ENCODE results near the gene SYPL2.

Gene SYPL2

GRCh38 chr1:109481646-109482045 is 15.3 kb downstream of the SYPL2 start:
- H2AFZ ChIP-seq (ENCODE audit: low read depth, low read length) = no peak overlapping the region
- H3K27ac ChIP-seq (ENCODE audit: low read length) = no peak overlapping the region
- no peak overlapping the region for H3K4me2 ChIP-seq (ENCODE audit: insufficient read depth, low read length)
- H3K4me1 ChIP-seq (ENCODE audit: insufficient read depth, low read length) = peaks cover 29% of the 10 kb centered on the region
- ATAC-seq (ENCODE audit: insufficient read depth, low read depth) (no peak), DNase-seq (no peak)
- no peaks in the 10 kb centered on the region for H4K20me1 ChIP-seq (ENCODE audit: insufficient read depth, low read length)
- peaks cover 11% of the 10 kb centered on the region for H3K79me2 ChIP-seq (ENCODE audit: insufficient read depth, low read length)
- H3K9me3 ChIP-seq (ENCODE audit: insufficient read depth, low read length, severe bottlenecking) = no peaks in the 10 kb centered on the region
- no peak for TF ChIP-seq EZH2 (IDR thresholded peaks at IDR 0.05; ENCODE audit: borderline replicate concordance, low read depth, low read length, severe bottlenecking)
- TF ChIP-seq CTCF (IDR thresholded peaks at IDR 0.05; ENCODE audit: borderline replicate concordance, extremely low read depth, low read length, poor library complexity, severe bottlenecking) = no peak
- no peak overlapping the region for H3K4me3 ChIP-seq (ENCODE audit: low read depth in 1 of 2, low read length in 2 of 2)
- H3K9ac ChIP-seq (ENCODE audit: low read depth, low read length) = no peak overlapping the region
- peaks cover 11% of the 10 kb centered on the region for H3K27me3 ChIP-seq (ENCODE audit: insufficient read depth, low read length, poor library complexity)
- H3K36me3 ChIP-seq (ENCODE audit: insufficient read depth, low read length) = no peaks in the 10 kb centered on the region

- H3K4me1 ChIP-seq (ENCODE audit: insufficient read depth, low read length) = peaks cover 29% of the 10 kb centered on the region
- H2AFZ ChIP-seq (ENCODE audit: low read depth, low read length) = no peak overlapping the region
- no peak overlapping the region for H3K4me2 ChIP-seq (ENCODE audit: insufficient read depth, low read length)
- no peaks in the 10 kb centered on the region for H3K9me3 ChIP-seq (ENCODE audit: insufficient read depth, low read length, severe bottlenecking)
- no peak overlapping the region for H3K27ac ChIP-seq (ENCODE audit: low read length)
- no peak for DNase-seq
- no peak overlapping the region for H3K4me3 ChIP-seq (ENCODE audit: low read depth in 1 of 2, low read length in 2 of 2)
- TF ChIP-seq EZH2 (IDR thresholded peaks at IDR 0.05; ENCODE audit: borderline replicate concordance, low read depth, low read length, severe bottlenecking) (no peak), CTCF (IDR thresholded peaks at IDR 0.05; ENCODE audit: borderline replicate concordance, extremely low read depth, low read length, poor library complexity, severe bottlenecking) (no peak)
- H3K36me3 ChIP-seq (ENCODE audit: insufficient read depth, low read length) = 0 out of 2 replicates have a peak, but pooled peaks cover 3% of the 10 kb centered on the region
- H3K27me3 ChIP-seq (ENCODE audit: insufficient read depth, low read length, poor library complexity) = peaks cover 9% of the 10 kb centered on the region
- ATAC-seq (ENCODE audit: insufficient read depth, low read depth) = no peak
- H3K9ac ChIP-seq (ENCODE audit: low read depth, low read length) = no peak overlapping the region
- peaks cover 11% of the 10 kb centered on the region for H3K79me2 ChIP-seq (ENCODE audit: insufficient read depth, low read length)
- no peaks in the 10 kb centered on the region for H4K20me1 ChIP-seq (ENCODE audit: insufficient read depth, low read length)
These were observed 15.9 kb downstream of the SYPL2 start for GRCh38 chr1:109482242-109482641.

- H2AFZ ChIP-seq (ENCODE audit: low read depth, low read length) = peak overlapping the region; percentile 100
- peaks cover 7% of the 10 kb centered on the region for H3K27me3 ChIP-seq (ENCODE audit: insufficient read depth, low read length, poor library complexity)
- peak overlapping the region; percentile 58 for H3K9ac ChIP-seq (ENCODE audit: low read depth, low read length)
- H3K4me1 ChIP-seq (ENCODE audit: insufficient read depth, low read length) = peaks cover 29% of the 10 kb centered on the region
- H3K27ac ChIP-seq (ENCODE audit: low read length) = peak overlapping the region; percentile 50
- peak; percentile 76 for ATAC-seq (ENCODE audit: insufficient read depth, low read depth)
- H3K9me3 ChIP-seq (ENCODE audit: insufficient read depth, low read length, severe bottlenecking) = no peaks in the 10 kb centered on the region
- peak overlapping the region; percentile 63 to 93; a peak in 3 of 4 replicates for H3K4me3 ChIP-seq (ENCODE audit: low read depth in 1 of 2, low read length in 2 of 2)
- H3K79me2 ChIP-seq (ENCODE audit: insufficient read depth, low read length) = peaks cover 11% of the 10 kb centered on the region
- peaks cover 9% of the 10 kb centered on the region for H3K36me3 ChIP-seq (ENCODE audit: insufficient read depth, low read length)
- peak overlapping the region; percentile 99 for H3K4me2 ChIP-seq (ENCODE audit: insufficient read depth, low read length)
- TF ChIP-seq CTCF (IDR thresholded peaks at IDR 0.05; ENCODE audit: borderline replicate concordance, extremely low read depth, low read length, poor library complexity, severe bottlenecking) (peak; percentile 50), EZH2 (IDR thresholded peaks at IDR 0.05; ENCODE audit: borderline replicate concordance, low read depth, low read length, severe bottlenecking) (no peak)
- DNase-seq = no peak
- H4K20me1 ChIP-seq (ENCODE audit: insufficient read depth, low read length) = no peaks in the 10 kb centered on the region
These were observed 16.7 kb downstream of the SYPL2 start for GRCh38 chr1:109482791-109483671.
